GM19023 (cell line): ENCODE data around the gene RAD51B.
A peak's percentile ranks its signal among the peaks of the same experiment; 100 is the strongest.

Source experiments
- ATAC-seq: cut with Tn5 transposase; IDR thresholded peaks from one replicate; pipeline ENCODE4 v1.9.1; 2021; ENCODE audit warnings: mild to moderate bottlenecking, moderate library complexity; ENCODE audit not compliant: unreplicated experiment

The RAD51B gene

GRCh38 chr14:68312884-68313610 lies 493.5 kb downstream of the RAD51B start:
- peak; percentile 94 for ATAC-seq

- ATAC-seq, result no peak
Observed at GRCh38 chr14:68314642-68315041, 495.1 kb downstream of the RAD51B start.

GRCh38 chr14:68315081-68315480 lies 495.5 kb downstream of the RAD51B start:
- no peak for ATAC-seq

- no peak for ATAC-seq
Observed at GRCh38 chr14:68316078-68316868, 496.7 kb downstream of the RAD51B start.

GRCh38 chr14:68317239-68317638 lies 497.7 kb downstream of the RAD51B start:
- no peak for ATAC-seq

GRCh38 chr14:68318828-68319227 lies 499.2 kb downstream of the RAD51B start:
- ATAC-seq, result no peak

GRCh38 chr14:68320495-68320894 lies 500.9 kb downstream of the RAD51B start:
- ATAC-seq, result no peak

- ATAC-seq, result no peak
Observed at GRCh38 chr14:68322940-68323620, 503.5 kb downstream of the RAD51B start.

GRCh38 chr14:68325267-68325807 lies 505.8 kb downstream of the RAD51B start:
- ATAC-seq, result no peak

GRCh38 chr14:68327231-68327630 lies 507.7 kb downstream of the RAD51B start:
- ATAC-seq, result no peak

- ATAC-seq, result no peak
Observed at GRCh38 chr14:68328509-68328908, 508.9 kb downstream of the RAD51B start.

- ATAC-seq, result no peak
Observed at GRCh38 chr14:68331426-68331825, 511.8 kb downstream of the RAD51B start.

- ATAC-seq, result no peak
Observed at GRCh38 chr14:68331991-68332390, 512.4 kb downstream of the RAD51B start.

- no peak for ATAC-seq
Observed at GRCh38 chr14:68333262-68333661, 513.7 kb downstream of the RAD51B start.

- no peak for ATAC-seq
Observed at GRCh38 chr14:68335312-68335711, 515.7 kb downstream of the RAD51B start.

GRCh38 chr14:68336165-68336564 lies 516.6 kb downstream of the RAD51B start:
- ATAC-seq, result no peak

- ATAC-seq, result no peak
Observed at GRCh38 chr14:68337279-68337678, 517.7 kb downstream of the RAD51B start.

- ATAC-seq, result no peak
Observed at GRCh38 chr14:68340262-68340661, 520.7 kb downstream of the RAD51B start.

- ATAC-seq, result no peak
Observed at GRCh38 chr14:68341411-68342212, 522.0 kb downstream of the RAD51B start.

GRCh38 chr14:68342216-68342763 lies 522.7 kb downstream of the RAD51B start:
- no peak for ATAC-seq
